CD4-positive, alpha-beta T cell treated with Interleukin-4 for 1 hour (primary cell): ENCODE measurements around the gene GSX2.
A peak's percentile ranks its signal among the peaks of the same experiment; 100 is the strongest.

ENCODE experiments used
- DNase-seq, 2 donors: peaks; one replicate each; pipeline ENCODE4 v3.0.0-alpha.2; 2020 to 2022

Gene GSX2

GRCh38 chr4:54082168-54082567, 17.8 kb upstream of the GSX2 start:
- no peak for DNase-seq

GRCh38 chr4:54085284-54085683, 14.7 kb upstream of the GSX2 start:
- no peak for DNase-seq

GRCh38 chr4:54089875-54090274, 10.1 kb upstream of the GSX2 start:
- no peak for DNase-seq

GRCh38 chr4:54090404-54090803, 9.6 kb upstream of the GSX2 start:
- no peak for DNase-seq

GRCh38 chr4:54090804-54091623, 8.9 kb upstream of the GSX2 start:
- DNase-seq: peak in 1 of 2 donors; percentile 34

- DNase-seq: peak; percentile 85 to 87
These were observed 8.1 kb upstream of the GSX2 start for GRCh38 chr4:54091637-54092404.

- DNase-seq: no peak
These were observed 7.3 kb upstream of the GSX2 start for GRCh38 chr4:54092405-54093323.

- DNase-seq: no peak
These were observed 6.4 kb upstream of the GSX2 start for GRCh38 chr4:54093324-54094240.

GRCh38 chr4:54094451-54094850, 5.5 kb upstream of the GSX2 start:
- no peak for DNase-seq

- no peak for DNase-seq
These were observed 4.7 kb upstream of the GSX2 start for GRCh38 chr4:54095110-54095825.

GRCh38 chr4:54096295-54096962, 3.5 kb upstream of the GSX2 start:
- no peak for DNase-seq

GRCh38 chr4:54097152-54097551, 2.8 kb upstream of the GSX2 start:
- no peak for DNase-seq

GRCh38 chr4:54098375-54098774, 1.6 kb upstream of the GSX2 start:
- no peak for DNase-seq

- no peak for DNase-seq
These were observed 646 bp upstream of the GSX2 start for GRCh38 chr4:54099287-54099747.

- no peak for DNase-seq
These were observed 729 bp downstream of the GSX2 start for GRCh38 chr4:54100595-54101189.

GRCh38 chr4:54101190-54102041, 1.5 kb downstream of the GSX2 start:
- DNase-seq: no peak

- no peak for DNase-seq
These were observed 2.7 kb downstream of the GSX2 start for GRCh38 chr4:54102531-54103106.

GRCh38 chr4:54103190-54103574, 3.2 kb downstream of the GSX2 start:
- DNase-seq: no peak

- no peak for DNase-seq
These were observed 4.9 kb downstream of the GSX2 start for GRCh38 chr4:54104907-54105306.
